ENCODE data around the gene LGI4. TPM values are rescaled to one million over a fixed set of nuclear protein-coding genes. Genes with fewer than 3 reads are reported as not detected.
A peak's percentile ranks its signal among the peaks of the same experiment; 100 is the strongest.
"Not testable (repeated sequence)": the region's sequence is repeated elsewhere in the genome, so short reads cannot be mapped to it uniquely, and the experiment has no call there.

The LGI4 gene
- total and polyA plus RNA-seq, 4 experiments from 2014 or later: 0.72 to 0.81 TPM; not detected in 2

- intact Hi-C loops (cut with micrococcal nuclease): no loop called here
- peak in 1 of 5 donors; percentile 30 for DNase-seq
- no peak overlapping the region for H3K27ac ChIP-seq (ENCODE audit: low read depth, low read length)
- no peaks in the 10 kb centered on the region for H3K36me3 ChIP-seq (ENCODE audit: insufficient read depth, low read length)
- POLR2A ChIA-PET (ENCODE audit: partially characterized antibody): no interaction called here
- H3K27me3 ChIP-seq (ENCODE audit: insufficient read depth, low read length): no peaks in the 10 kb centered on the region
- CTCF ChIA-PET (ENCODE audit: partially characterized antibody): no interaction called here
- peaks cover 2 to 10% (median 7%) of the 10 kb centered on the region in 4 donors for H3K4me1 Mint-ChIP-seq
- no peak overlapping the region for H3K4me3 Mint-ChIP-seq
- H3K9me3 Mint-ChIP-seq: peaks cover 0 to 8% (median 0%) of the 10 kb centered on the region in 8 donors
- no peaks in the 10 kb centered on the region for H3K27me3 Mint-ChIP-seq
- H3K4me3 ChIP-seq (ENCODE audit: low read length in 2 of 2): no peak overlapping the region
- no peaks in the 10 kb centered on the region for H3K4me1 ChIP-seq (ENCODE audit: insufficient read depth, low read length)
- no peaks in the 10 kb centered on the region for H3K9me3 ChIP-seq (ENCODE audit: control insufficient read depth in 1 of 2, low read length in 2 of 2)
- H3K36me3 Mint-ChIP-seq: peaks cover 0 to 4% of the 10 kb centered on the region in 2 donors
- H3K27ac Mint-ChIP-seq: no peak overlapping the region
Observed at GRCh38 chr19:35130761-35131720, 3.8 kb downstream of the LGI4 start.

DNA sequence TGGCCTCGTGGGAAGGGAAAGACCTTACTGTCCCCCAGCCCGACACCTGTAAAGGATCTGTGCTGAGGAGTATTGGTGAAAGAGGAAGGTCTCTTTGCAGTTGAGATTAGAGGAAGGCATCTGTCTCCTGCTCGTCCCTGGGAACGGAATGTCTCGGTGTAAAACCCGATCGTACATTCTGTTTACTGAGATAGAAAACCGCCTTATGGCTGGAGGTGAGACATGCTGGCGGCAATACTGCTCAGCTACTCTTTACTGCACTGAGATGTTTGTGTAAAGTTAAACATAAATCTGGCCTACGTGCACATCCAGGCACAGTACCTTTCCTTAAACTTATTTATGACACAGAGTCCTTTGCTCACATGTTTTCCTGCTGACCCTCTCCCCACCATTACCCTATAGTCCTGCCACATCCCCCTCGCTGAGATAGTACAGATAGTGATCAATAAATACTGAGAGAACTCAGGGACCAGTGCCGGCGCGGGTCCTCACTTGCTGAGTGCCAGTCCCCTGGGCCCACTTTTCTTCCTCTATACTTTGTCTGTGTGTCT, 5.1 kb downstream of the LGI4 start:
- H3K36me3 ChIP-seq (ENCODE audit: insufficient read depth, low read length); H3K4me1 ChIP-seq (ENCODE audit: insufficient read depth, low read length); H3K9me3 ChIP-seq (ENCODE audit: control insufficient read depth in 1 of 2, low read length in 2 of 2); H3K27me3 Mint-ChIP-seq; intact Hi-C loops (cut with micrococcal nuclease); H3K27me3 ChIP-seq (ENCODE audit: insufficient read depth, low read length); H3K4me3 ChIP-seq (ENCODE audit: low read length in 2 of 2); H3K36me3 Mint-ChIP-seq; H3K9me3 Mint-ChIP-seq; H3K4me1 Mint-ChIP-seq; CTCF ChIA-PET (ENCODE audit: partially characterized antibody); DNase-seq; H3K4me3 Mint-ChIP-seq; POLR2A ChIA-PET (ENCODE audit: partially characterized antibody); H3K27ac ChIP-seq (ENCODE audit: low read depth, low read length): not testable (repeated sequence)
- H3K27ac Mint-ChIP-seq: peak overlapping the region in 1 of 7 donors; percentile 2

GRCh38 chr19:35128398-35129057, 6.3 kb downstream of the LGI4 start:
- ChIA-PET POLR2A (ENCODE audit: partially characterized antibody) (interaction anchor here (0.9 kb wide), 1 partner anchor 14 kb away, joined by 3 read pairs; no protein-coding TSS in a partner anchor), CTCF (ENCODE audit: partially characterized antibody) (interaction anchor here (1.0 to 1.1 kb wide), 2 partner anchors 8 to 14 kb away, joined by 3 to 4 read pairs; no protein-coding TSS in a partner anchor)
- DNase-seq: no peak
- no peak overlapping the region for H3K27ac ChIP-seq (ENCODE audit: low read depth, low read length)
- H3K4me1 ChIP-seq (ENCODE audit: insufficient read depth, low read length): peaks cover 13% of the 10 kb centered on the region
- Mint-ChIP-seq H3K9me3 (peaks cover 0 to 8% (median 0%) of the 10 kb centered on the region in 8 donors), H3K4me3 (no peak overlapping the region), H3K27me3 (no peaks in the 10 kb centered on the region), H3K27ac (peak overlapping the region in 2 of 7 donors; percentile 8 to 22), H3K36me3 (no peaks in the 10 kb centered on the region), H3K4me1 (peaks cover 9 to 16% (median 13%) of the 10 kb centered on the region in 4 donors)
- H3K27me3 ChIP-seq (ENCODE audit: insufficient read depth, low read length): no peaks in the 10 kb centered on the region
- intact Hi-C loops (cut with micrococcal nuclease): no loop called here
- H3K9me3 ChIP-seq (ENCODE audit: control insufficient read depth in 1 of 2, low read length in 2 of 2): no peaks in the 10 kb centered on the region
- no peaks in the 10 kb centered on the region for H3K36me3 ChIP-seq (ENCODE audit: insufficient read depth, low read length)
- no peak overlapping the region for H3K4me3 ChIP-seq (ENCODE audit: low read length in 2 of 2)

GRCh38 chr19:35127871-35128270, 7.0 kb downstream of the LGI4 start:
- H3K4me3 Mint-ChIP-seq: no peak overlapping the region
- CTCF ChIA-PET (ENCODE audit: partially characterized antibody): interaction anchor here (1.0 to 1.1 kb wide), 2 partner anchors 8 to 14 kb away, joined by 3 to 4 read pairs; no protein-coding TSS in a partner anchor

GRCh38 chr19:35126624-35126959, 8.3 kb downstream of the LGI4 start:
- Mint-ChIP-seq H3K27me3 (no peaks in the 10 kb centered on the region), H3K36me3 (no peaks in the 10 kb centered on the region), H3K4me1 (peaks cover 9 to 16% (median 12%) of the 10 kb centered on the region in 4 donors), H3K27ac (no peak overlapping the region), H3K9me3 (no peaks in the 10 kb centered on the region), H3K4me3 (no peak overlapping the region)
- Histone ChIP-seq H3K27me3 (ENCODE audit: insufficient read depth, low read length) (no peaks in the 10 kb centered on the region), H3K9me3 (ENCODE audit: control insufficient read depth in 1 of 2, low read length in 2 of 2) (no peaks in the 10 kb centered on the region), H3K27ac (ENCODE audit: low read depth, low read length) (no peak overlapping the region), H3K4me3 (ENCODE audit: low read length in 2 of 2) (no peak overlapping the region), H3K36me3 (ENCODE audit: insufficient read depth, low read length) (no peaks in the 10 kb centered on the region), H3K4me1 (ENCODE audit: insufficient read depth, low read length) (peaks cover 13% of the 10 kb centered on the region)
- no peak for DNase-seq
- intact Hi-C loops (cut with micrococcal nuclease): no loop called here
- ChIA-PET CTCF (ENCODE audit: partially characterized antibody) (no interaction called here), POLR2A (ENCODE audit: partially characterized antibody) (no interaction called here)

More at GRCh38 chr19:35127871-35128270, 7.0 kb downstream of the LGI4 start:
- Histone ChIP-seq H3K4me3 (ENCODE audit: low read length in 2 of 2) (no peak overlapping the region), H3K36me3 (ENCODE audit: insufficient read depth, low read length) (no peaks in the 10 kb centered on the region), H3K27ac (ENCODE audit: low read depth, low read length) (no peak overlapping the region), H3K9me3 (ENCODE audit: control insufficient read depth in 1 of 2, low read length in 2 of 2) (no peaks in the 10 kb centered on the region), H3K27me3 (ENCODE audit: insufficient read depth, low read length) (no peaks in the 10 kb centered on the region), H3K4me1 (ENCODE audit: insufficient read depth, low read length) (peaks cover 13% of the 10 kb centered on the region)
- DNase-seq: no peak
- peaks cover 0 to 6% (median 0%) of the 10 kb centered on the region in 8 donors for H3K9me3 Mint-ChIP-seq
- intact Hi-C loops (cut with micrococcal nuclease): no loop called here
- H3K27ac Mint-ChIP-seq: peak overlapping the region in 1 of 7 donors; percentile 36
- peaks cover 9 to 16% (median 13%) of the 10 kb centered on the region in 4 donors for H3K4me1 Mint-ChIP-seq
- H3K36me3 Mint-ChIP-seq: no peaks in the 10 kb centered on the region
- POLR2A ChIA-PET (ENCODE audit: partially characterized antibody): interaction anchor here (0.6 to 0.9 kb wide), 2 partner anchors 11 to 14 kb away, joined by 3 read pairs; partner anchors contain the start of gene FXYD1
- H3K27me3 Mint-ChIP-seq: no peaks in the 10 kb centered on the region

GRCh38 chr19:35125749-35126623, 8.9 kb downstream of the LGI4 start:
- peaks cover 9 to 16% (median 12%) of the 10 kb centered on the region in 4 donors for H3K4me1 Mint-ChIP-seq
- peak overlapping the region in 2 of 7 donors; percentile 0 to 42 for H3K27ac Mint-ChIP-seq
- peaks cover 13% of the 10 kb centered on the region for H3K4me1 ChIP-seq (ENCODE audit: insufficient read depth, low read length)
- no peak for DNase-seq
- H3K9me3 Mint-ChIP-seq: no peaks in the 10 kb centered on the region
- ChIA-PET POLR2A (ENCODE audit: partially characterized antibody) (interaction anchor here (0.9 to 3.0 kb wide), 4 partner anchors 8 to 87 kb away, joined by 3 to 23 read pairs (median 9); partner anchors contain the start of genes FXYD5 and FXYD7), CTCF (ENCODE audit: partially characterized antibody) (no interaction called here)
- no peaks in the 10 kb centered on the region for H3K36me3 Mint-ChIP-seq
- no peaks in the 10 kb centered on the region for H3K27me3 Mint-ChIP-seq
- H3K27ac ChIP-seq (ENCODE audit: low read depth, low read length): no peak overlapping the region
- intact Hi-C loops (cut with micrococcal nuclease): no loop called here
- no peaks in the 10 kb centered on the region for H3K27me3 ChIP-seq (ENCODE audit: insufficient read depth, low read length)
- no peaks in the 10 kb centered on the region for H3K9me3 ChIP-seq (ENCODE audit: control insufficient read depth in 1 of 2, low read length in 2 of 2)
- H3K4me3 Mint-ChIP-seq: peak overlapping the region in 3 of 8 donors; percentile 44 to 50 (median 45)
- no peaks in the 10 kb centered on the region for H3K36me3 ChIP-seq (ENCODE audit: insufficient read depth, low read length)
- no peak overlapping the region for H3K4me3 ChIP-seq (ENCODE audit: low read length in 2 of 2)

Measured in CD4-positive, alpha-beta memory T cell (primary cell).